H9 (cell line): Measurements from ENCODE around the gene PRTFDC1. TPM values are rescaled to one million over a fixed set of nuclear protein-coding genes. Genes with fewer than 3 reads are reported as not detected.

Source experiments
- DNase-seq: peaks from one replicate; pipeline ENCODE4 v3.0.0-alpha.2; 2017
- H2AFZ ChIP-seq: one replicate; pipeline ENCODE4 v1.6.1; 2013; ENCODE audit warnings: mild to moderate bottlenecking, low read length, control low read depth, moderate library complexity
- H2AK5ac ChIP-seq: 2 replicates; pipeline ENCODE4 v1.6.1; 2013; ENCODE audit warnings: low read length, control low read depth, mixed read lengths; ENCODE audit not compliant: insufficient read length
- H2BK120ac ChIP-seq: one replicate; pipeline ENCODE4 v1.6.1; 2013; ENCODE audit warnings: low read depth, mild to moderate bottlenecking, low read length, control low read depth, inconsistent platforms; ENCODE audit not compliant: poor library complexity, severe bottlenecking
- H2BK12ac ChIP-seq: 2 replicates; pipeline ENCODE4 v1.6.1; 2013; ENCODE audit warnings: low read length, control low read depth, mixed read lengths, low read depth; ENCODE audit not compliant: insufficient read length
- H2BK15ac ChIP-seq: 2 replicates; pipeline ENCODE4 v1.6.1; 2013; ENCODE audit warnings: low read depth, low read length, control low read depth
- H2BK20ac ChIP-seq: one replicate; pipeline ENCODE4 v1.6.1; 2013; ENCODE audit warnings: low read depth, mild to moderate bottlenecking, low read length, control low read depth, inconsistent platforms; ENCODE audit not compliant: poor library complexity, severe bottlenecking
- H2BK5ac ChIP-seq: 2 replicates; pipeline ENCODE4 v1.6.1; 2013; ENCODE audit warnings: low read length, control low read depth, mixed read lengths; ENCODE audit not compliant: insufficient read length
- H3K14ac ChIP-seq: 2 replicates; pipeline ENCODE4 v1.6.1; 2013; ENCODE audit warnings: low read length, control low read depth; ENCODE audit not compliant: insufficient read depth
- H3K18ac ChIP-seq: 2 replicates; pipeline ENCODE4 v1.6.1; 2013; ENCODE audit warnings: low read depth, mild to moderate bottlenecking, mixed read lengths, low read length, control low read depth; ENCODE audit not compliant: insufficient read length
- H3K23ac ChIP-seq: 2 replicates; pipeline ENCODE4 v1.6.1; 2013; ENCODE audit warnings: low read length, control low read depth, mixed read lengths, low read depth; ENCODE audit not compliant: insufficient read length
- H3K23me2 ChIP-seq: 2 replicates; pipeline ENCODE4 v1.6.1; 2013; ENCODE audit warnings: low read depth, mild to moderate bottlenecking, mixed read lengths, low read length, control low read depth; ENCODE audit not compliant: insufficient read length, poor library complexity, severe bottlenecking
- H3K27ac ChIP-seq: 2 replicates; pipeline ENCODE4 v1.5.1; 2013; ENCODE audit warnings: low read length, control low read depth, mixed read lengths, low read depth; ENCODE audit not compliant: insufficient read length
- H3K27me3 ChIP-seq: 2 replicates; pipeline ENCODE4 v1.6.1; 2013; ENCODE audit warnings: low read length, control low read depth, inconsistent platforms; ENCODE audit not compliant: insufficient read depth
- H3K4ac ChIP-seq: 2 replicates; pipeline ENCODE4 v1.6.1; 2013; ENCODE audit warnings: low read depth, mild to moderate bottlenecking, control low read depth, inconsistent platforms, low read length, moderate library complexity
- H3K4me1 ChIP-seq: 2 replicates; pipeline ENCODE4 v1.6.1; 2013; ENCODE audit warnings: low read length, control low read depth, inconsistent platforms; ENCODE audit not compliant: insufficient read depth
- H3K4me2 ChIP-seq: 2 replicates; pipeline ENCODE4 v1.6.1; 2013; ENCODE audit warnings: low read length, control low read depth, mixed read lengths; ENCODE audit not compliant: insufficient read length, insufficient read depth
- H3K56ac ChIP-seq: 2 replicates; pipeline ENCODE4 v1.6.1; 2013; ENCODE audit warnings: low read depth, mild to moderate bottlenecking, mixed read lengths, low read length, control low read depth; ENCODE audit not compliant: insufficient read length
- H3K79me1 ChIP-seq: 2 replicates; pipeline ENCODE4 v1.6.1; 2013; ENCODE audit warnings: low read depth, mild to moderate bottlenecking, moderate library complexity, low read length, control low read depth, inconsistent platforms; ENCODE audit not compliant: insufficient read depth, poor library complexity, severe bottlenecking
- H3K79me2 ChIP-seq: 2 replicates; pipeline ENCODE4 v1.6.1; 2013; ENCODE audit warnings: low read length, control low read depth, inconsistent platforms; ENCODE audit not compliant: insufficient read depth
- H3K9ac ChIP-seq: 2 replicates; pipeline ENCODE4 v1.6.1; 2013; ENCODE audit warnings: low read length, control low read depth, mixed read lengths; ENCODE audit not compliant: insufficient read length; ENCODE audit errors: extremely low read depth
- H3K9me3 ChIP-seq: one replicate; pipeline ENCODE4 v1.6.1; 2013; ENCODE audit warnings: low read depth, low read length, inconsistent platforms; ENCODE audit not compliant: control insufficient read depth
- H3T11ph ChIP-seq: one replicate; pipeline ENCODE4 v1.6.1; 2013; ENCODE audit warnings: mild to moderate bottlenecking, low read length, control low read depth, inconsistent platforms
- H4K20me1 ChIP-seq: one replicate; pipeline ENCODE4 v1.6.1; 2013; ENCODE audit not compliant: control insufficient read depth, insufficient read length, insufficient read depth
- H4K5ac ChIP-seq: 2 replicates; pipeline ENCODE4 v1.6.1; 2013; ENCODE audit warnings: low read depth, mild to moderate bottlenecking, mixed read lengths, low read length, control low read depth; ENCODE audit not compliant: insufficient read length
- H4K8ac ChIP-seq: replicated peaks from 2 replicates; pipeline ENCODE4 v1.6.1; 2013; ENCODE audit warnings: low read length, control low read depth, mixed read lengths, low read depth; ENCODE audit not compliant: insufficient read length
- H4K91ac ChIP-seq: 2 replicates; pipeline ENCODE4 v1.6.1; 2013; ENCODE audit warnings: low read depth, mild to moderate bottlenecking, moderate library complexity, mixed read lengths, low read length, control low read depth; ENCODE audit not compliant: insufficient read length
- H3K27ac Mint-ChIP-seq, 3 experiments: 2 replicates in 2 of 3; 3 replicates in 1 of 3; pipeline ENCODE4 v1.8.0; 2020 to 2021; ENCODE audit warnings: mixed read lengths in 3 of 3, mild to moderate bottlenecking in 1 of 3, moderate library complexity in 1 of 3
- H3K27me3 Mint-ChIP-seq: 2 replicates; pipeline ENCODE4 v1.8.0; 2021; ENCODE audit warnings: low read depth, mild to moderate bottlenecking, moderate library complexity, mixed read lengths
- H3K36me3 Mint-ChIP-seq, 3 experiments: 2 replicates in 2 of 3; 3 replicates in 1 of 3; pipeline ENCODE4 v1.8.0; 2020 to 2021; ENCODE audit warnings: low read depth in 3 of 3, mixed read lengths in 3 of 3; ENCODE audit not compliant: insufficient read depth in 1 of 3
- H3K4me1 Mint-ChIP-seq, 2 experiments: 2 replicates each; pipeline ENCODE4 v1.8.0; 2020; ENCODE audit warnings: mixed read lengths in 2 of 2
- H3K4me3 Mint-ChIP-seq, 2 experiments: 2 replicates in 1 of 2; 3 replicates in 1 of 2; pipeline ENCODE4 v1.8.0; 2020 to 2021; ENCODE audit warnings: mild to moderate bottlenecking in 2 of 2, mixed read lengths in 2 of 2, moderate library complexity in 1 of 2
- H3K9me3 Mint-ChIP-seq, 2 experiments: 2 replicates in 1 of 2; 3 replicates in 1 of 2; pipeline ENCODE4 v1.8.0; 2020; ENCODE audit warnings: mild to moderate bottlenecking in 2 of 2, mixed read lengths in 2 of 2, moderate library complexity in 1 of 2
- whole genome bisulfite sequencing: extraction: QIAGEN DNeasy Blood & Tissue Kit; methylation state at CpG from one replicate; pipeline ENCODE4 v1.1.7; 2013; ENCODE audit warnings: missing lambda C conversion rate, low lambda C conversion rate, mixed read lengths; ENCODE audit not compliant: insufficient read length; ENCODE audit errors: extremely low coverage; 5-methylcytosine and 5-hydroxymethylcytosine counted together
- total RNA-seq: library from RNA; stranded (reverse); gene quantifications from 2 replicates; pipeline ENCODE4 v1.2.1, GENCODE V29; 2021
- TF ChIP-seq, protein P1 (sequence below): fragments of 200-600 bp; sonication (generic); conservative IDR thresholded peaks from 3 replicates; pipeline ENCODE4 v1.8.0; 2021; ENCODE audit warnings: antibody characterized with exemption, mild to moderate bottlenecking

The PRTFDC1 gene
- total RNA-seq, 1 experiment from 2014 or later = 7.5 TPM

DNA sequence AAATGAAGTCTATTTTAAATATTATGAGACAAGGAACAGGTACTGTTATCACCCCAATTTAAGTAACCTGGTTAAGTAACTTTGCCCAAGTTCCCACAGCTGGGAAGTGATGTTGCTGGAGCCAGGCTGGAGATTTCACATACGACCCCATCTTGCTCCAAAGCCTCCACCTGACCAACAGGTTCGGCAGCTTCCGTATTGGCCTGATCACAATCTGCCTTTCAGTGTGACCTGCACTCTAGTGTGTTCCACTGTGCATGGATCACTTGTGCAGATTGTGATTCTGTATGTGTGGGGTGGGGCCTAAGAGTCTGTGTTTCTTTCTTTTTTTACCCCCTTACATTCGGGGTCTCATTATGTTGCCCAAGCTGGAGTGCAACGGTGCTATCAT lies 66.1 kb downstream of the PRTFDC1 start:
- H3K23ac ChIP-seq = no peak overlapping the region
- no peaks in the 10 kb centered on the region for H3K79me1 ChIP-seq
- no peak overlapping the region for H3K4ac ChIP-seq
- no peak overlapping the region for H2AFZ ChIP-seq
- no peaks in the 10 kb centered on the region for H3K9me3 Mint-ChIP-seq
- no peaks in the 10 kb centered on the region for H3K23me2 ChIP-seq
- no peak overlapping the region for H2BK120ac ChIP-seq
- H2BK15ac ChIP-seq = no peak overlapping the region
- no peak overlapping the region for H2BK12ac ChIP-seq
- H3K9me3 ChIP-seq = no peaks in the 10 kb centered on the region
- H2AK5ac ChIP-seq = no peak overlapping the region
- no peak overlapping the region for H2BK20ac ChIP-seq
- H4K91ac ChIP-seq = no peak overlapping the region
- no peak overlapping the region for H3T11ph ChIP-seq
- H3K27ac ChIP-seq = no peak overlapping the region
- H3K4me1 Mint-ChIP-seq = peaks cover 14 to 20% of the 10 kb centered on the region in 2 experiments
- no peak overlapping the region for H2BK5ac ChIP-seq
- H3K79me2 ChIP-seq = no peaks in the 10 kb centered on the region
- DNase-seq = no peak
- no peak overlapping the region for H3K27ac Mint-ChIP-seq
- no peaks in the 10 kb centered on the region for H3K27me3 ChIP-seq
- H3K4me1 ChIP-seq = peaks cover 2% of the 10 kb centered on the region; the same call in 1 of the 2 replicates
- H3K56ac ChIP-seq = no peak overlapping the region
- H4K5ac ChIP-seq = no peak overlapping the region
- no peak overlapping the region for H3K9ac ChIP-seq
- no CpG with 5 or more reads among the region's 5 CpGs for WGBS
- no peaks in the 10 kb centered on the region for H3K36me3 Mint-ChIP-seq
- H3K4me2 ChIP-seq = no peak overlapping the region
- no peak overlapping the region for H3K18ac ChIP-seq
- H3K27me3 Mint-ChIP-seq = no peaks in the 10 kb centered on the region
- TF ChIP-seq, protein P1, sequence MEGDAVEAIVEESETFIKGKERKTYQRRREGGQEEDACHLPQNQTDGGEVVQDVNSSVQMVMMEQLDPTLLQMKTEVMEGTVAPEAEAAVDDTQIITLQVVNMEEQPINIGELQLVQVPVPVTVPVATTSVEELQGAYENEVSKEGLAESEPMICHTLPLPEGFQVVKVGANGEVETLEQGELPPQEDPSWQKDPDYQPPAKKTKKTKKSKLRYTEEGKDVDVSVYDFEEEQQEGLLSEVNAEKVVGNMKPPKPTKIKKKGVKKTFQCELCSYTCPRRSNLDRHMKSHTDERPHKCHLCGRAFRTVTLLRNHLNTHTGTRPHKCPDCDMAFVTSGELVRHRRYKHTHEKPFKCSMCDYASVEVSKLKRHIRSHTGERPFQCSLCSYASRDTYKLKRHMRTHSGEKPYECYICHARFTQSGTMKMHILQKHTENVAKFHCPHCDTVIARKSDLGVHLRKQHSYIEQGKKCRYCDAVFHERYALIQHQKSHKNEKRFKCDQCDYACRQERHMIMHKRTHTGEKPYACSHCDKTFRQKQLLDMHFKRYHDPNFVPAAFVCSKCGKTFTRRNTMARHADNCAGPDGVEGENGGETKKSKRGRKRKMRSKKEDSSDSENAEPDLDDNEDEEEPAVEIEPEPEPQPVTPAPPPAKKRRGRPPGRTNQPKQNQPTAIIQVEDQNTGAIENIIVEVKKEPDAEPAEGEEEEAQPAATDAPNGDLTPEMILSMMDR = no peak
- no peak overlapping the region for H3K14ac ChIP-seq
- no peak overlapping the region for H4K8ac ChIP-seq
- H4K20me1 ChIP-seq = no peaks in the 10 kb centered on the region
- H3K4me3 Mint-ChIP-seq = no peak overlapping the region
